GM19438 (cell line): ENCODE results near the gene CHST5.
"Not testable (repeated sequence)": the region's sequence is repeated elsewhere in the genome, so short reads cannot be mapped to it uniquely, and the experiment has no call there.

Experiments
- ATAC-seq: cut with Tn5 transposase; IDR thresholded peaks from one replicate; pipeline ENCODE4 v1.9.1; 2021; ENCODE audit warnings: low read depth; ENCODE audit not compliant: unreplicated experiment

Gene CHST5

GRCh38 chr16:75552951-75553350, 17.0 kb upstream of the CHST5 start:
- no peak for ATAC-seq

GRCh38 chr16:75550211-75550662, 14.3 kb upstream of the CHST5 start:
- peak; percentile 82 for ATAC-seq

- ATAC-seq = not testable (repeated sequence)
Observed at GRCh38 chr16:75548456-75548855, 12.5 kb upstream of the CHST5 start.

GRCh38 chr16:75546293-75546692, 10.4 kb upstream of the CHST5 start:
- no peak for ATAC-seq

- not testable (repeated sequence) for ATAC-seq
Observed at GRCh38 chr16:75545879-75546278, 10.0 kb upstream of the CHST5 start.

- ATAC-seq = not testable (repeated sequence)
Observed at GRCh38 chr16:75542462-75542861, 6.6 kb upstream of the CHST5 start.

GRCh38 chr16:75541236-75541635, 5.3 kb upstream of the CHST5 start:
- ATAC-seq = no peak

- not testable (repeated sequence) for ATAC-seq
Observed at GRCh38 chr16:75538882-75539565, 3.1 kb upstream of the CHST5 start.

- no peak for ATAC-seq
Observed at GRCh38 chr16:75537776-75538175, 1.9 kb upstream of the CHST5 start.

- no peak for ATAC-seq
Observed at GRCh38 chr16:75535211-75535843, 581 bp downstream of the CHST5 start.

GRCh38 chr16:75534560-75535205, 1.2 kb downstream of the CHST5 start:
- ATAC-seq = no peak

GRCh38 chr16:75532791-75533190, 3.1 kb downstream of the CHST5 start:
- ATAC-seq = no peak

GRCh38 chr16:75532142-75532765, 3.7 kb downstream of the CHST5 start:
- ATAC-seq = no peak

- no peak for ATAC-seq
Observed at GRCh38 chr16:75529959-75530358, 5.9 kb downstream of the CHST5 start.

- ATAC-seq = no peak
Observed at GRCh38 chr16:75529056-75529905, 6.6 kb downstream of the CHST5 start.

- ATAC-seq = no peak
Observed at GRCh38 chr16:75527825-75528299, 8.0 kb downstream of the CHST5 start.

- ATAC-seq = no peak
Observed at GRCh38 chr16:75526032-75526790, 9.7 kb downstream of the CHST5 start.

GRCh38 chr16:75519175-75519574, 16.7 kb downstream of the CHST5 start:
- no peak for ATAC-seq

- not testable (repeated sequence) for ATAC-seq
Observed at GRCh38 chr16:75516189-75516966, 19.5 kb downstream of the CHST5 start.
